CD4-positive, alpha-beta T cell (primary cell): Measurements from ENCODE around the gene GPRIN1. TPM values are rescaled to one million over a fixed set of nuclear protein-coding genes. Genes with fewer than 3 reads are reported as not detected.

Experiments
- ATAC-seq: fragments of 200-7000 bp; cut with Tn5 transposase; one replicate; pipeline ENCODE4 v1.10.0; 2022; ENCODE audit warnings: mild to moderate bottlenecking; ENCODE audit not compliant: poor library complexity
- CTCF ChIA-PET: fragments of 350-600 bp; sonication (Branson Sonifier 250); formaldehyde crosslinking; loops from one replicate; lab custom pipeline; 2021; ENCODE audit warnings: antibody characterized with exemption, inconsistent platforms; lab: Charles Lee
- POLR2A ChIA-PET: fragments of 350-600 bp; sonication (Branson Sonifier 250); formaldehyde crosslinking; loops from one replicate; lab custom pipeline; 2021; ENCODE audit warnings: antibody characterized with exemption, inconsistent platforms; lab: Charles Lee
- DNase-seq, 14 experiments: peaks; one replicate each; pipeline ENCODE4 v3.0.0-alpha.2; 2013 to 2020; ENCODE audit warnings: mixed read lengths in 2 of 14
- H3K27ac ChIP-seq, 2 donors: one replicate each; pipeline versions ENCODE4 v1.5.1 to v1.7.0; 2013; ENCODE audit warnings: low read length in 2 of 2, low read depth in 1 of 2, mild to moderate bottlenecking in 1 of 2
- H3K27me3 ChIP-seq, 2 experiments: 1 replicate in 1 of 2; 2 replicates in 1 of 2; pipeline versions ENCODE4 v1.6.1 to v1.7.0; 2013; ENCODE audit warnings: low read length in 2 of 2, control low read depth in 1 of 2, mild to moderate bottlenecking in 1 of 2, moderate library complexity in 1 of 2; ENCODE audit not compliant: insufficient read depth in 2 of 2, control insufficient read depth in 1 of 2
- H3K36me3 ChIP-seq: one replicate; pipeline ENCODE4 v1.6.1; 2013; ENCODE audit warnings: low read length, control low read depth; ENCODE audit not compliant: insufficient read depth
- H3K4me1 ChIP-seq: one replicate; pipeline ENCODE4 v1.6.1; 2013; ENCODE audit warnings: low read length, control low read depth; ENCODE audit not compliant: insufficient read depth
- H3K4me3 ChIP-seq: one replicate; pipeline ENCODE4 v1.5.1; 2013; ENCODE audit warnings: mild to moderate bottlenecking, low read length, moderate library complexity
- H3K9me3 ChIP-seq, 2 experiments: 1 replicate in 1 of 2; 2 replicates in 1 of 2; pipeline versions ENCODE4 v1.6.1 to v1.7.0; 2013; ENCODE audit warnings: low read length in 2 of 2, mild to moderate bottlenecking in 2 of 2, control low read depth in 1 of 2, moderate library complexity in 1 of 2; ENCODE audit not compliant: control insufficient read depth in 1 of 2, insufficient read depth in 1 of 2
- H3K27ac Mint-ChIP-seq: one replicate; pipeline ENCODE4 v1.8.0; 2020; ENCODE audit warnings: mixed read lengths
- H3K27me3 Mint-ChIP-seq: one replicate; pipeline ENCODE4 v1.8.0; 2021; ENCODE audit warnings: mixed read lengths
- H3K36me3 Mint-ChIP-seq: one replicate; pipeline ENCODE4 v1.8.0; 2021; ENCODE audit warnings: low read depth, mixed read lengths
- H3K4me1 Mint-ChIP-seq: one replicate; pipeline ENCODE4 v1.8.0; 2021; ENCODE audit warnings: low read depth, mixed read lengths
- H3K4me3 Mint-ChIP-seq: one replicate; pipeline ENCODE4 v1.8.0; 2020; ENCODE audit warnings: mild to moderate bottlenecking, mixed read lengths
- H3K9me3 Mint-ChIP-seq: one replicate; pipeline ENCODE4 v1.8.0; 2020; ENCODE audit warnings: mixed read lengths
- CTCF ChIP-seq: fragments of 200-600 bp; IDR thresholded peaks from one replicate; pipeline ENCODE4 v1.8.0; 2022; ENCODE audit warnings: antibody characterized with exemption, mild to moderate bottlenecking
- intact Hi-C, 2 experiments: fragments of 100-400 bp; cut with DNase I in 1 of 2; cut with micrococcal nuclease in 1 of 2; formaldehyde crosslinking; loops; one replicate each; pipeline versions ENCODE4 v1.15.1 to v1.9.0; 2023 to 2025; cut with DNase I, micrococcal nuclease
- polyA plus RNA-seq, 2 donors: library from polyadenylated mRNA; unstranded; fragments of 120-200 nt; gene quantifications; one replicate each; pipeline ENCODE4 v1.2.1, GENCODE V29; 2013
- total RNA-seq, 174 experiments: library from RNA in 2 of 174; stranded (reverse) in 2 of 174; gene quantifications; one replicate each; pipeline ENCODE4 v1.2.3 and lab custom pipeline; 2021 to 2026

The GPRIN1 gene
- total RNA-seq: under 1 TPM; 0.22 to 0.36 TPM
- polyA plus RNA-seq (2013, experiment 1 of 2): 0.48 TPM
- polyA plus RNA-seq (2013, experiment 2 of 2): 0.46 TPM
- total RNA-seq (lab: John Stamatoyannopoulos, UW): 0.40 to 38.2 (median 2.6) reads per million in 172 experiments

- Histone ChIP-seq H3K36me3 (no peaks in the 10 kb centered on the region), H3K27me3 (peaks cover 9 to 13% of the 10 kb centered on the region in 2 experiments), H3K9me3 (no peaks in the 10 kb centered on the region), H3K4me3 (peak within 1 kb of the TSS; percentile 68), H3K4me1 (peaks cover 15% of the 10 kb centered on the region), H3K27ac (no peak within 1 kb of the TSS)
- peak within 1 kb of the TSS; percentile 88 for H3K4me3 Mint-ChIP-seq
- CTCF ChIA-PET: no interaction called here
- H3K9me3 Mint-ChIP-seq: no peaks in the 10 kb centered on the region
- POLR2A ChIA-PET: no interaction called here
- peaks cover 11% of the 10 kb centered on the region for H3K4me1 Mint-ChIP-seq
- intact Hi-C loops: no loop called here
- peak; percentile 53 for ATAC-seq
- H3K27me3 Mint-ChIP-seq: peaks cover 45% of the 10 kb centered on the region
- TF ChIP-seq CTCF: no peak
- DNase-seq: peak in 11 of 14 experiments; percentile 20 to 78 (median 48)
- no peaks in the 10 kb centered on the region for H3K36me3 Mint-ChIP-seq
- H3K27ac Mint-ChIP-seq: no peak within 1 kb of the TSS
Observed at GRCh38 chr5:176609724-176610434, at the start of gene GPRIN1. Gene GPRIN1 (minus strand): TSS chr5:176610156. CDS start chr5:176599834, 10,322 bp downstream.

DNA sequence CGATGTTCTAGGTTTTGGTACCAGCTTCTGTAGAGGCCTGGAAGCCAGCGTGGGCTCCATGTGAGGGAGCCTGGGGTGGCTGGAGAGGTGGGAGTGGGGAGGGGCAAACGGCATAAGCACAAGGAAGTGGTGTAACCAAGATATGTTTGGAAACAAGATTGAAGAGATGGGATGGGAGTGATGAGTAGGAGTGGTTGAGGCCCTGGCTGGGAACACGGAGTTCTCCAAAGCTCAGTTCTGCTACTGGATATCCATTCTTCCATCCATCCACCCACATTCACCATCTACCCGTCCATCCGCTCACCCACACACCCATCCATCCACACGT is 49.5 kb upstream of the GPRIN1 start:
- intact Hi-C loops: loop anchor here in 1 of 2 experiments (5.0 kb wide), 2 partner anchors 242 to 932 kb away; partner anchors contain the start of gene CLTB
- Mint-ChIP-seq H3K27me3 (peaks cover 15% of the 10 kb centered on the region), H3K27ac (no peak overlapping the region), H3K4me3 (no peak overlapping the region), H3K4me1 (peaks cover 33% of the 10 kb centered on the region), H3K9me3 (no peaks in the 10 kb centered on the region), H3K36me3 (peaks cover 17% of the 10 kb centered on the region)
- Histone ChIP-seq H3K27me3 (peaks cover 0 to 2% of the 10 kb centered on the region in 2 experiments), H3K4me1 (peaks cover 37% of the 10 kb centered on the region), H3K27ac (no peak overlapping the region), H3K36me3 (peaks cover 6% of the 10 kb centered on the region), H3K9me3 (no peaks in the 10 kb centered on the region), H3K4me3 (no peak overlapping the region)
- POLR2A ChIA-PET: interaction anchor here (5.3 kb wide), 1 partner anchor 12 kb away, joined by 52 read pairs; the partner anchor contains the start of gene TSPAN17
- no peak for TF ChIP-seq CTCF
- CTCF ChIA-PET: interaction anchor here (1.7 to 3.8 kb wide), 2 partner anchors 11 to 243 kb away, joined by 4 to 43 read pairs; partner anchors contain the start of gene TSPAN17
- DNase-seq: no peak
- no peak for ATAC-seq

- peak in 4 of 14 experiments; percentile 31 to 74 (median 63) for DNase-seq
- CTCF ChIA-PET: interaction anchor here (0.9 to 3.8 kb wide), 5 partner anchors 11 to 348 kb away, joined by 3 to 43 read pairs (median 4); partner anchors contain the start of genes TSPAN17 and UIMC1
- Mint-ChIP-seq H3K9me3 (no peaks in the 10 kb centered on the region), H3K27ac (peak overlapping the region; percentile 30), H3K4me3 (peak overlapping the region; percentile 84), H3K36me3 (peaks cover 17% of the 10 kb centered on the region), H3K27me3 (peaks cover 9% of the 10 kb centered on the region), H3K4me1 (peaks cover 33% of the 10 kb centered on the region)
- Histone ChIP-seq H3K27ac (peak overlapping the region in 1 of 2 donors; percentile 14), H3K36me3 (peaks cover 6% of the 10 kb centered on the region), H3K4me3 (peak overlapping the region; percentile 42), H3K27me3 (peaks cover 0 to 2% of the 10 kb centered on the region in 2 experiments), H3K4me1 (peaks cover 42% of the 10 kb centered on the region), H3K9me3 (no peaks in the 10 kb centered on the region)
- no peak for TF ChIP-seq CTCF
- intact Hi-C loops: loop anchor here in 1 of 2 experiments (5.0 kb wide), 2 partner anchors 242 to 932 kb away; partner anchors contain the start of gene CLTB
- peak; percentile 31 for ATAC-seq
- POLR2A ChIA-PET: interaction anchor here (5.3 kb wide), 1 partner anchor 11 kb away, joined by 52 read pairs; the partner anchor contains the start of gene TSPAN17
Observed at GRCh38 chr5:176658817-176659511, 49.0 kb upstream of the GPRIN1 start.
